Ovary (tissue), 9 donors: ENCODE measurements around the gene MMP24OS. TPM values are rescaled to one million over a fixed set of nuclear protein-coding genes. Genes with fewer than 3 reads are reported as not detected.

Experiments used
- DNase-seq, 5 donors: peaks; one replicate each; pipeline ENCODE4 v3.0.0-alpha.2; 2019 to 2020
- H3K27ac ChIP-seq, 2 donors: fragments of 200-600 bp; one replicate each; pipeline versions ENCODE4 v1.5.1 to v1.8.0; 2019 to 2022
- H3K27me3 ChIP-seq: fragments of 200-600 bp; one replicate; pipeline ENCODE4 v1.8.0; 2022
- H3K36me3 ChIP-seq: fragments of 200-600 bp; sonication (generic); one replicate; pipeline ENCODE4 v1.5.1; 2019
- H3K4me1 ChIP-seq: one replicate; pipeline ENCODE4 v1.8.1; 2013; ENCODE audit warnings: mild to moderate bottlenecking, moderate library complexity; ENCODE audit not compliant: insufficient read depth
- H3K4me3 ChIP-seq: fragments of 200-600 bp; sonication (generic); one replicate; pipeline ENCODE4 v1.5.1; 2017
- H3K9me3 ChIP-seq, 2 donors: fragments of 200-600 bp in 1 of 2; sonication (generic) in 1 of 2; one replicate each; pipeline versions ENCODE4 v1.5.1 to v1.8.1; 2013 to 2019; ENCODE audit warnings: mild to moderate bottlenecking in 1 of 2, moderate library complexity in 1 of 2
- CTCF ChIP-seq, 3 donors: fragments of 450-650 bp in 2 of 3; fragments of 200-600 bp in 1 of 3; IDR thresholded peaks; one replicate each; pipeline versions ENCODE4 v1.5.1 to v1.8.0; 2016 to 2022; ENCODE audit warnings: antibody characterized with exemption in 3 of 3, mild to moderate bottlenecking in 1 of 3
- EP300 ChIP-seq: sonication (generic); formaldehyde crosslinking; IDR thresholded peaks from one replicate; pipeline ENCODE4 v1.6.1; 2017; ENCODE audit warnings: antibody characterized with exemption
- POLR2A ChIP-seq: fragments of 450-650 bp; IDR thresholded peaks from one replicate; pipeline ENCODE4 v1.6.1; 2017; ENCODE audit warnings: antibody characterized with exemption, mild to moderate bottlenecking, moderate library complexity
- WGBS, 3 donors: extraction: QIAGEN DNeasy Blood & Tissue Kit in 1 of 3; methylation state at CpG; one replicate each; pipeline versions ENCODE4 v1.1.5 to v1.1.7; 2013 to 2017; 5-methylcytosine and 5-hydroxymethylcytosine counted together
- intact Hi-C, 4 donors: fragments of 100-400 bp; cut with DNase I; formaldehyde crosslinking; loops; one replicate each; pipeline versions ENCODE4 v1.11.0 to v1.15.1; 2022 to 2023
- polyA plus RNA-seq, 2 donors: library from polyadenylated mRNA; stranded (reverse); fragments of 200-250 nt in 1 of 2; fragments of 350-450 nt in 1 of 2; fragmentation: Illumina TruSeq in 1 of 2; extraction: RNeasy Lipid Tissue Mini Kit (QIAGEN cat#74804) in 1 of 2; gene quantifications; one replicate each; pipeline ENCODE4 v1.2.3, GENCODE V29; 2013 to 2014
- total RNA-seq, 7 donors: library from RNA; depleted of rRNA in 2 of 7; stranded (reverse); fragments of >200 nt in 2 of 7; fragmentation: NEBNext Ultra II Directional in 3 of 7; extraction: Animal tissue kit (Norgen Biotek cat#: 25700) in 3 of 7; gene quantifications; one replicate each; pipeline versions ENCODE4 v1.1.0 to v1.2.4, GENCODE V29; 2016 to 2023
- donor health status: DM: no; HTN: no; CAD: no; lungs with moderate emphysema.
- donor health status: DM: no; HTN: no; CAD: no.
- donor health status: Bipolar disorder and iron deficiency.
- donor health status: DM: yes; HTN: yes; CAD: no.
- donor health status: DM: no; HTN: no; CAD: no.
- donor health status: DM: yes; HTN: yes; CAD: no.

The MMP24OS gene
- total and polyA plus RNA-seq, 9 donors = 20.5 to 77.7 (median 57.8) TPM

- Histone ChIP-seq H3K9me3 (no peaks in the 10 kb centered on the region), H3K4me3 (no peak overlapping the region), H3K27me3 (no peaks in the 10 kb centered on the region), H3K4me1 (no peaks in the 10 kb centered on the region), H3K27ac (no peak overlapping the region), H3K36me3 (no peaks in the 10 kb centered on the region)
- intact Hi-C loops = no loop called here
- 88 to 94% (median 91%) methylated on average over 6 of the region's 6 CpGs for WGBS, 3 donors
- no peak for DNase-seq
- TF ChIP-seq EP300 (no peak), POLR2A (no peak), CTCF (IDR thresholded peaks at IDR 0.05) (no peak)
Observed at GRCh38 chr20:35235881-35236280, 42.0 kb downstream of the MMP24OS start.

- Histone ChIP-seq H3K9me3 (no peaks in the 10 kb centered on the region), H3K4me1 (peaks cover 2% of the 10 kb centered on the region), H3K27ac (no peak overlapping the region), H3K27me3 (no peaks in the 10 kb centered on the region), H3K36me3 (no peaks in the 10 kb centered on the region), H3K4me3 (no peak overlapping the region)
- DNase-seq = no peak
- WGBS, 3 donors = 57 to 76% (median 69%) methylated on average over 2 of the region's 2 CpGs
- TF ChIP-seq POLR2A = no peak
- intact Hi-C loops = no loop called here
Observed at GRCh38 chr20:35232575-35232974, 45.3 kb downstream of the MMP24OS start.

GRCh38 chr20:35226884-35227681 is 50.8 kb downstream of the MMP24OS start:
- TF ChIP-seq CTCF (IDR thresholded peaks at IDR 0.05) (no peak), POLR2A (no peak), EP300 (no peak)
- 6 to 17% (median 6%) methylated on average over 25 to 74 of the region's 74 CpGs for WGBS, 3 donors
- Histone ChIP-seq H3K27ac (no peak overlapping the region), H3K9me3 (no peaks in the 10 kb centered on the region), H3K4me3 (no peak overlapping the region), H3K27me3 (no peaks in the 10 kb centered on the region), H3K4me1 (peaks cover 6% of the 10 kb centered on the region), H3K36me3 (no peaks in the 10 kb centered on the region)
- intact Hi-C loops = no loop called here
- DNase-seq = peak; percentile 39 to 76 (median 49)

Other genes starting within 250 kb of the MMP24OS start
- 10 to 100 TPM; 32.9 to 41.5 (median 40.7) TPM for gene TRPC4AP, start 185.3 kb downstream of the MMP24OS start, total RNA-seq
- 10 to 100 TPM; 30.5 to 51.8 TPM for gene TRPC4AP, start 185.3 kb downstream of the MMP24OS start, polyA plus RNA-seq
- 10 to 100 TPM in 5 of 7 donors, 1 to 10 TPM in 2; 6.4 to 14.9 (median 13.4) TPM for gene EDEM2, start 130.8 kb downstream of the MMP24OS start, total RNA-seq
- 10 to 100 TPM; 10.3 to 19.4 TPM for gene EDEM2, start 130.8 kb downstream of the MMP24OS start, polyA plus RNA-seq
- 10 to 100 TPM in 6 of 7 donors, 1 to 10 TPM in 1; 9.1 to 38.4 (median 17.5) TPM for gene PROCR, start 106.0 kb downstream of the MMP24OS start, total RNA-seq
- gene PROCR, start 106.0 kb downstream of the MMP24OS start, polyA plus RNA-seq = 10 to 100 TPM; 24.9 to 40.2 TPM
- gene MMP24, start 51.4 kb downstream of the MMP24OS start, total RNA-seq = 10 to 100 TPM in 1 of 7 donors, 1 to 10 TPM in 2, under 1 TPM in 4; 0.20 to 10.8 (median 0.67) TPM
- under 1 TPM; 0.55 to 0.81 TPM for gene MMP24, start 51.4 kb downstream of the MMP24OS start, polyA plus RNA-seq
- 10 to 100 TPM; 36.6 to 93.1 (median 69.8) TPM for gene EIF6, start 6.7 kb upstream of the MMP24OS start, total RNA-seq
- 10 to 100 TPM; 43.3 to 88.4 TPM for gene EIF6, start 6.7 kb upstream of the MMP24OS start, polyA plus RNA-seq
- gene FAM83C, start 14.3 kb upstream of the MMP24OS start, total RNA-seq = not detected
- not detected for gene FAM83C, start 14.3 kb upstream of the MMP24OS start, polyA plus RNA-seq
- 10 to 100 TPM; 20.6 to 60.4 (median 43.4) TPM for gene UQCC1, start 133.9 kb upstream of the MMP24OS start, total RNA-seq
- 10 to 100 TPM; 19.1 to 53.3 TPM for gene UQCC1, start 133.9 kb upstream of the MMP24OS start, polyA plus RNA-seq
- under 1 TPM in 2 of 7 donors, not detected in 5; 0.33 to 0.36 TPM for gene GDF5, start 160.1 kb upstream of the MMP24OS start, total RNA-seq
- gene GDF5, start 160.1 kb upstream of the MMP24OS start, polyA plus RNA-seq = not detected
- 10 to 100 TPM; 20.6 to 44.2 (median 27.9) TPM for gene CEP250, start 177.5 kb upstream of the MMP24OS start, total RNA-seq
- 10 to 100 TPM; 11.7 to 16.0 TPM for gene CEP250, start 177.5 kb upstream of the MMP24OS start, polyA plus RNA-seq